H1 (cell line): Measurements from ENCODE around the gene SLC5A10. TPM values are rescaled to one million over a fixed set of nuclear protein-coding genes. Genes with fewer than 3 reads are reported as not detected.

Source experiments
- CTCF ChIA-PET: fragments of 300-600 bp; sonication (Branson Sonifier 250); formaldehyde crosslinking; loops from one replicate; lab custom pipeline; 2021; ENCODE audit not compliant: partially characterized antibody; lab: Charles Lee
- POLR2A ChIA-PET: fragments of 300-600 bp; sonication (Branson Sonifier 250); formaldehyde crosslinking; loops from one replicate; lab custom pipeline; 2021; ENCODE audit warnings: inconsistent platforms; ENCODE audit not compliant: partially characterized antibody; lab: Charles Lee
- DNase-seq, 2 experiments: peaks; one replicate each; pipeline versions ENCODE4 v3.0.0 to v3.0.0-alpha.2; 2010 to 2022; ENCODE audit warnings: low spot score in 2 of 2, low read depth in 1 of 2, mixed read lengths in 1 of 2
- FAIRE-seq: peaks from 2 replicates; lab custom pipeline; 2011; peaks lifted over from hg19 to GRCh38; lab: Jason Lieb, UNC
- H2AFZ ChIP-seq: 2 replicates; pipeline ENCODE4 v1.8.1; 2012; ENCODE audit warnings: low read length, inconsistent platforms
- H2AK5ac ChIP-seq: 2 replicates; pipeline ENCODE4 v1.6.1; 2013; ENCODE audit warnings: low read depth, low read length
- H2BK120ac ChIP-seq: replicated peaks from 2 replicates; pipeline ENCODE3; 2013; ENCODE audit warnings: low read depth, low read length, inconsistent platforms
- H2BK12ac ChIP-seq: 2 replicates; pipeline ENCODE4 v1.6.1; 2013; ENCODE audit warnings: low read depth, low read length
- H2BK15ac ChIP-seq: 2 replicates; pipeline ENCODE4 v1.6.1; 2013; ENCODE audit warnings: low read length
- H2BK20ac ChIP-seq: 2 replicates; pipeline ENCODE4 v1.6.1; 2013; ENCODE audit warnings: low read length
- H2BK5ac ChIP-seq: 2 replicates; pipeline ENCODE4 v1.6.1; 2013; ENCODE audit warnings: low read depth, low read length
- H3K14ac ChIP-seq: 2 replicates; pipeline ENCODE4 v1.6.1; 2013; ENCODE audit warnings: inconsistent platforms; ENCODE audit not compliant: insufficient read length
- H3K18ac ChIP-seq: 2 replicates; pipeline ENCODE4 v1.6.1; 2013; ENCODE audit warnings: low read length; ENCODE audit errors: extremely low read depth
- H3K23ac ChIP-seq: 2 replicates; pipeline ENCODE4 v1.6.1; 2013; ENCODE audit warnings: inconsistent platforms; ENCODE audit not compliant: insufficient read length
- H3K23me2 ChIP-seq: 2 replicates; pipeline ENCODE4 v1.6.1; 2013; ENCODE audit warnings: low read depth, low read length
- H3K27ac ChIP-seq: 2 replicates; pipeline ENCODE4 v1.6.1; 2011; ENCODE audit warnings: low read depth, low read length, inconsistent platforms
- H3K27me3 ChIP-seq, 4 experiments: replicated peaks in 1 of 4; 1 replicate in 1 of 4; 2 replicates in 3 of 4; pipeline versions ENCODE4 v1.6.1 to v1.8.1; 2011 to 2013; ENCODE audit warnings: low read length in 3 of 4, mild to moderate bottlenecking in 3 of 4, inconsistent platforms in 2 of 4, mixed read lengths in 2 of 4, moderate library complexity in 1 of 4; ENCODE audit not compliant: control insufficient read depth in 3 of 4, insufficient read depth in 3 of 4; ENCODE audit errors: extremely low read depth in 1 of 4
- H3K36me3 ChIP-seq, 4 experiments: 2 replicates each; pipeline versions ENCODE4 v1.6.1 to v1.8.1; 2011 to 2013; ENCODE audit warnings: mild to moderate bottlenecking in 4 of 4, low read length in 3 of 4, moderate library complexity in 2 of 4, control low read depth in 1 of 4, inconsistent platforms in 1 of 4; ENCODE audit not compliant: insufficient read depth in 4 of 4, control insufficient read depth in 2 of 4
- H3K4ac ChIP-seq: replicated peaks from 2 replicates; pipeline ENCODE3; 2013; ENCODE audit warnings: low read length, low read depth, mixed read lengths, inconsistent platforms; ENCODE audit not compliant: insufficient read length
- H3K4me1 ChIP-seq, 4 experiments: replicated peaks in 1 of 4; 1 replicate in 1 of 4; 2 replicates in 3 of 4; pipeline versions ENCODE4 v1.6.1 to v1.8.1; 2011 to 2013; ENCODE audit warnings: low read length in 3 of 4, inconsistent platforms in 2 of 4, mixed read lengths in 1 of 4; ENCODE audit not compliant: insufficient read depth in 4 of 4, control insufficient read depth in 3 of 4
- H3K4me2 ChIP-seq, 2 experiments: 2 replicates each; pipeline versions ENCODE4 v1.6.1 to v1.8.1; 2011 to 2013; ENCODE audit warnings: low read depth in 2 of 2, low read length in 2 of 2, control low read depth in 1 of 2, inconsistent platforms in 1 of 2, mild to moderate bottlenecking in 1 of 2; ENCODE audit not compliant: insufficient read depth in 1 of 2
- H3K4me3 ChIP-seq, 4 experiments: fragments of 200-600, 300-600 bp in 1 of 4; sonication (generic), shearing (Covaris generic), sonication (Bioruptor Twin) in 1 of 4; 2 replicates each; pipeline versions ENCODE4 v1.5.1 to v1.8.1; 2011 to 2016; ENCODE audit warnings: low read length in 4 of 4, low read depth in 3 of 4, control low read depth in 2 of 4, inconsistent platforms in 2 of 4, mild to moderate bottlenecking in 2 of 4, mixed read lengths in 1 of 4, moderate library complexity in 1 of 4; ENCODE audit not compliant: insufficient read depth in 2 of 4; ENCODE audit errors: extremely low read depth in 1 of 4
- H3K56ac ChIP-seq: replicated peaks from 2 replicates; pipeline ENCODE3; 2013; ENCODE audit warnings: low read depth, mild to moderate bottlenecking, mixed read lengths, low read length, inconsistent platforms; ENCODE audit not compliant: insufficient read length
- H3K79me1 ChIP-seq: 2 replicates; pipeline ENCODE4 v1.6.1; 2013; ENCODE audit warnings: low read depth, low read length, control low read depth
- H3K79me2 ChIP-seq, 2 experiments: 2 replicates each; pipeline versions ENCODE4 v1.6.1 to v1.8.1; 2012 to 2013; ENCODE audit warnings: low read length in 2 of 2, mild to moderate bottlenecking in 2 of 2, inconsistent platforms in 1 of 2; ENCODE audit not compliant: insufficient read depth in 2 of 2, control insufficient read depth in 1 of 2
- H3K9ac ChIP-seq, 4 experiments: replicated peaks in 1 of 4; 1 replicate in 1 of 4; 2 replicates in 3 of 4; pipeline versions ENCODE4 v1.6.1 to v1.8.1; 2011 to 2013; ENCODE audit warnings: low read depth in 3 of 4, low read length in 3 of 4, control low read depth in 2 of 4, mild to moderate bottlenecking in 2 of 4, moderate library complexity in 2 of 4, inconsistent platforms in 1 of 4; ENCODE audit errors: extremely low read depth in 1 of 4
- H3K9me3 ChIP-seq, 2 experiments: 2 replicates each; pipeline versions ENCODE4 v1.6.1 to v1.8.1; 2012 to 2013; ENCODE audit warnings: mild to moderate bottlenecking in 2 of 2, moderate library complexity in 2 of 2, control low read depth in 1 of 2, inconsistent platforms in 1 of 2, low read depth in 1 of 2, low read length in 1 of 2, mixed read lengths in 1 of 2; ENCODE audit not compliant: insufficient read depth in 2 of 2
- H4K20me1 ChIP-seq, 2 experiments: replicated peaks in 1 of 2; 2 replicates each; pipeline versions ENCODE3 to v1.8.1; 2011 to 2013; ENCODE audit warnings: inconsistent platforms in 2 of 2, low read length in 2 of 2, mild to moderate bottlenecking in 1 of 2; ENCODE audit not compliant: insufficient read depth in 2 of 2, control insufficient read depth in 1 of 2
- H4K5ac ChIP-seq: 2 replicates; pipeline ENCODE4 v1.6.1; 2013; ENCODE audit warnings: low read length, low read depth, mixed read lengths, inconsistent platforms; ENCODE audit not compliant: insufficient read length
- H4K8ac ChIP-seq: 2 replicates; pipeline ENCODE4 v1.8.0; 2013; ENCODE audit warnings: mild to moderate bottlenecking, moderate library complexity, low read length, inconsistent platforms; ENCODE audit not compliant: insufficient read depth; ENCODE audit errors: extremely low read depth
- H4K91ac ChIP-seq: replicated peaks from 2 replicates; pipeline ENCODE3; 2013; ENCODE audit warnings: low read length, mixed read lengths, inconsistent platforms; ENCODE audit not compliant: insufficient read length
- HDAC6 ChIP-seq: IDR thresholded peaks from one replicate; pipeline ENCODE4 v1.7.1; 2012; ENCODE audit warnings: low read depth, mild to moderate bottlenecking, inconsistent platforms, low read length, moderate library complexity
- KDM1A ChIP-seq: fragments of 200-600, 300-600 bp; sonication (generic); IDR thresholded peaks from 2 replicates; pipeline ENCODE4 v1.7.1; 2016; ENCODE audit warnings: mild to moderate bottlenecking, low read length, borderline replicate concordance
- NRF1 ChIP-seq: IDR thresholded peaks from 2 replicates; pipeline ENCODE4 v1.6.1; 2011; ENCODE audit warnings: mild to moderate bottlenecking, low read depth, low read length, improper control_type of control experiment
- SAP30 ChIP-seq: fragments of 300-600 bp; sonication (generic); IDR thresholded peaks from 2 replicates; pipeline ENCODE4 v1.7.1; 2012; ENCODE audit warnings: low read length, moderate library complexity, mild to moderate bottlenecking, inconsistent platforms; ENCODE audit not compliant: insufficient read depth, insufficient replicate concordance
- TAF1 ChIP-seq: IDR thresholded peaks from 2 replicates; pipeline ENCODE4 v1.6.1; 2011; ENCODE audit warnings: mild to moderate bottlenecking, low read depth, low read length
- ZNF274 ChIP-seq: IDR thresholded peaks from 2 replicates; pipeline ENCODE4 v1.7.0; 2012; ENCODE audit warnings: low read length, borderline replicate concordance; ENCODE audit errors: extremely low read depth
- WGBS, 2 experiments: shearing (Covaris generic) in 1 of 2; methylation state at CpG; one replicate each; pipeline versions ENCODE4 v1.1.6 to v1.1.7; 2013 to 2015; ENCODE audit warnings: low lambda C conversion rate in 2 of 2, mixed read lengths in 2 of 2, inconsistent platforms in 1 of 2, low coverage in 1 of 2, missing lambda C conversion rate in 1 of 2; ENCODE audit not compliant: insufficient replicate concordance in 2 of 2, insufficient coverage in 1 of 2, insufficient read length in 1 of 2; ENCODE audit errors: extremely low coverage in 1 of 2, missing lambda C conversion rate in 1 of 2; 5-methylcytosine and 5-hydroxymethylcytosine counted together
- polyA plus RNA-seq, 7 experiments: library from polyadenylated mRNA; depleted of rRNA in 3 of 7; stranded (reverse) in 5 of 7; unstranded in 2 of 7; fragments of >200 nt in 5 of 7; fragments of 200-250 nt in 2 of 7; gene quantifications; 1 replicate in 5 of 7; 2 replicates in 1 of 7; 4 replicates in 1 of 7; pipeline versions ENCODE4 v1.2.1 to v1.2.3, GENCODE V29; 2011 to 2013; ENCODE audit warnings: missing spikeins in 2 of 7, mixed read lengths in 2 of 7
- total RNA-seq: library from RNA; stranded (reverse); fragmentation: NEBNext Ultra II Directional; extraction: Animal tissue kit (Norgen Biotek cat#: 25700); gene quantifications from 2 replicates; pipeline ENCODE4 v1.2.1, GENCODE V29; 2021
- TF ChIP-seq, protein P1 (sequence below): IDR thresholded peaks from 2 replicates; pipeline ENCODE4 v1.6.1; 2012; ENCODE audit warnings: inconsistent platforms

The SLC5A10 gene
- total and polyA plus RNA-seq, 2 of the 8 experiments (the other 6 are each of a cell fraction or from before 2014, with no cell fraction given) = 0.05 to 0.11 TPM

DNA sequence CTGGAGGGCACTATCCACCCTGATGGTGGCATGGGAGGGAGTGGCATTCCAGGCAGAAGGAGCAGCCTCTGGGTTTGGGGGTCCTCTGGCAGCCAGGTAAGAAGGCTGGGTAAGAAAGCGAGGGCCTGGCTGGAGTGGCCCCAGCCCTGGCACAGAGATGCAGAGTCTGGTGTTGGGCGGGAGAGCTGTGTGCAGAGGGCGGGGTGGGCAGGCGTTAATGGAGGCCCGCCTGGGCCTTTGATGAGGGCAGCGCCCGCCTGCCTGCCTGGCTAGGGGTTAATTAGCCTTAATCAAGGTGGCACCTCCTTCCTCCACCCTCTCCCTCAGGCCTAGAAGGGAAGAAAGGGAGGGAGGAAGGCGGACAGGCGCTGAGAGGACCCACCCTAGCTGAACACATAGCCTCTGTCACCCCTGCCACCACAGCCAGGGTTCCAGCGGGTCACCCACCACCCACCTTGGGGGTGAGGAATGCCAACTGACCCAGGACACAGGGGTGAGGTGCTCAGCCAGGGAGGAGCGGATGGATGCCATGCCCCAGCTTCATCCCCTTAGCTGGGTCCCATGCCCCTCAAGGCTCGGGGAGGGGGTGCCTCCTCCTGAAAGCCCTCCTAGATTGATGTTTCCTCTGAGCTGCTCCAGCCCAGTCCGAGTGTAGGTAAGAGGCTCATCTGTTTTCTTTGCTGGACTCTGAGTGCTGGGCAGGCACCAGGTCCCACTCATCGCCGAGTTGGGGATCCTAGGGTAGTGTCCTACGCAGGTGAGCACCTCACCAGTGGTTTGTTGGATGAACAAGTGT lies 66.0 kb downstream of the SLC5A10 start:
- Histone ChIP-seq H4K91ac (no peak overlapping the region), H4K5ac (no peak overlapping the region), H4K8ac (no peak overlapping the region), H3K56ac (no peak overlapping the region), H4K20me1 (no peaks in the 10 kb centered on the region), H3K27ac (no peak overlapping the region), H3K4me3 (no peak overlapping the region), H3K4me1 (peaks cover 0 to 6% (median 0%) of the 10 kb centered on the region in 4 experiments; a peak in 1 of 7 replicates), H2AK5ac (no peak overlapping the region), H2BK5ac (no peak overlapping the region; the same call in 1 of the 2 replicates), H2BK12ac (no peak overlapping the region), H3K23ac (no peak overlapping the region), H3K27me3 (no peaks in the 10 kb centered on the region; a peak in 1 of 7 replicates), H3K23me2 (no peaks in the 10 kb centered on the region), H3K36me3 (no peaks in the 10 kb centered on the region), H3K9me3 (no peaks in the 10 kb centered on the region), H3K79me2 (no peaks in the 10 kb centered on the region), H2AFZ (no peak overlapping the region), H2BK120ac (no peak overlapping the region), H2BK15ac (no peak overlapping the region), H3K79me1 (no peaks in the 10 kb centered on the region), H3K4me2 (no peak overlapping the region), H2BK20ac (no peak overlapping the region), H3K14ac (no peak overlapping the region), H3K4ac (no peak overlapping the region), H3K18ac (no peak overlapping the region), H3K9ac (no peak overlapping the region)
- POLR2A ChIA-PET = no interaction called here
- TF ChIP-seq KDM1A (no peak), TAF1 (no peak), SAP30 (no peak), NRF1 (no peak), HDAC6 (no peak), ZNF274 (no peak)
- TF ChIP-seq, protein P1, sequence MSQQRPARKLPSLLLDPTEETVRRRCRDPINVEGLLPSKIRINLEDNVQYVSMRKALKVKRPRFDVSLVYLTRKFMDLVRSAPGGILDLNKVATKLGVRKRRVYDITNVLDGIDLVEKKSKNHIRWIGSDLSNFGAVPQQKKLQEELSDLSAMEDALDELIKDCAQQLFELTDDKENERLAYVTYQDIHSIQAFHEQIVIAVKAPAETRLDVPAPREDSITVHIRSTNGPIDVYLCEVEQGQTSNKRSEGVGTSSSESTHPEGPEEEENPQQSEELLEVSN = no peak
- DNase-seq (no peak), FAIRE-seq (no peak)
- WGBS, 2 experiments = 95% methylated on average over 8 of the region's 16 CpGs; no CpG with 5 or more reads in 1 of the 2 experiments
- CTCF ChIA-PET = interaction anchor here (0.6 to 5.1 kb wide), 5 partner anchors 20 to 58 kb away, joined by 3 to 49 read pairs (median 4); no protein-coding TSS in a partner anchor
